Measurements from ENCODE around the gene PHKA2.

Gene PHKA2

DNA sequence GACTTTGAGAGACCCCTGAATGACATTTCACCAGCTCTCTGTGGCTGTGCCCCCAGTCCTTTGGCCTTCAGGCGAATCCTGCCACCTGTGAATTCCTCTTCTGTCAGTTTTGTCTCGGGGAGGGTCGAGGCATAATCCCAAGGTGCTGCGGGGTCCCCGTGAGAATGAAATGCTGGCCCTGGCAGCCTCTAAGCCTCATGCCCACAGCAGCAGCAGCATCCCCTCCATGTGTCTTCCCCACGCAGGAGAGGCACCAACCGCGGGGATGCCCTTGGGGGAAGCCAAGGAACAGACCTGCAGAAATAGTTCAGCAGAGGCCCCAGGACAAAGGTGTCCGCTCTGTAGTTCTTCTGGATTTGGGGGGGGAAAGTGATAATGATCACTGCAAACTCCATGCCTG, 104.8 kb downstream of the PHKA2 start:
- TF ChIP-seq CTCF (IDR thresholded peaks at IDR 0.05; ENCODE audit: control insufficient read depth, insufficient read depth, low read depth, low read length, missing control alignments) = no peak
- H3K4me3 ChIP-seq (ENCODE audit: control insufficient read depth, low read depth, low read length) = no peak overlapping the region
- DNase-seq (ENCODE audit: low read depth) = no peak

DNA sequence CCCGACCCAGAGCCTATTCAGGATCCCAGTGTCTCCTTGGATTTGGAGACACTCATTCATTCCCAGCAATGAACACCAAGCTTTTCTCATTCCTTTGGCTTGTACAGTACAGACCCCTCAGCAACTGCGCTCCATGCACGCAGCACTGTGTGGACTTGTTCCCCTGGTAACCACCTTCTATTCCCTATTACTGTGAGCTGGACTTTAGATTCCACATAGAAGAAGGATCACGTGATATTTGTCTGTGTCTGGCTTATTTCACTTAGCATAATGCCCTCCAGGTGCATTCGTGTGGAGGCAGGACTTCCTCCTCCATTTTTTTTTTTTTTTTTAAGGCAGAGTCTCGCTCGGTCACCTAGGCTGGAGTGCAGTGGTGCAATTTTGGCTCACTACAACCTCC, 106.4 kb downstream of the PHKA2 start:
- no peak for DNase-seq (ENCODE audit: low read depth)
- no peak for TF ChIP-seq CTCF (IDR thresholded peaks at IDR 0.05; ENCODE audit: control insufficient read depth, insufficient read depth, low read depth, low read length, missing control alignments)
- H3K4me3 ChIP-seq (ENCODE audit: control insufficient read depth, low read depth, low read length) = no peak overlapping the region

- DNase-seq (ENCODE audit: low read depth) = no peak
- no peak for TF ChIP-seq CTCF (IDR thresholded peaks at IDR 0.05; ENCODE audit: control insufficient read depth, insufficient read depth, low read depth, low read length, missing control alignments)
- H3K4me3 ChIP-seq (ENCODE audit: control insufficient read depth, low read depth, low read length) = no peak overlapping the region
These were observed 108.5 kb downstream of the PHKA2 start for GRCh38 chrX:18875256-18875878.

DNA sequence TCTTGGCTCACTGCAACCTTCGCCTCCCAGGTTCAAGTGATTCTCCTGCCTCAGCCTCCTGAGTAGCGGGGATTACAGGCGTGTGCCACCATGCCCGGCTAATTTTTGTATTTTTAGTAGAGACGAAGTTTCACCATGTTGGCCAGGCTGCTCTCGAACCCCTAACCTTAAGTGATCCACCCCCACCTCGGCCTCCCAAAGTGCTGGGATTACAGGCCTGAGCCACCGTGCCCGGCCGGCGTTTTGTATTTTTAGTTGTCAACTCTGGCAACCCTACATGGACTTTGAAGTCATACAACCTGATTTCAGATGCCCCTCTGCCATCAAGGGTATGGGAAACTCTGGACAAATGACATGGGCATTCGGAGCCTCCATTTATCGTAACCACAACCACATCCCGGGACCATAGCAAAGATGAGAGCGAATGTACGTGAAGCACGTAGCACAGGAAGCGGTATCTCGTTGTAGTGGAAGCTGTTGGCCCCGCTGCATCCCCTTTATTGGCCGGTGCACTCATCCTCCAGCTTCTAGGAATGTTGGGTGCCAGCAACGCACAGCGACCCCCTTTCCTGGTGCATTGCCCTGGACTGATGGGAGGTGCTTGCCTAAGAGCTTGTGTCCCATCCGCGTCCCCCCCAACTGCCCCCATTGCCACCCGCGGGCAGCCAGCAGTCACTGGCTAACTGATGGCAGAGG, 109.2 kb downstream of the PHKA2 start:
- DNase-seq (ENCODE audit: low read depth) = no peak
- TF ChIP-seq CTCF (IDR thresholded peaks at IDR 0.05; ENCODE audit: control insufficient read depth, insufficient read depth, low read depth, low read length, missing control alignments) = no peak
- no peak overlapping the region for H3K4me3 ChIP-seq (ENCODE audit: control insufficient read depth, low read depth, low read length)

GRCh38 chrX:18873836-18874235, 110.1 kb downstream of the PHKA2 start:
- no peak for TF ChIP-seq CTCF (IDR thresholded peaks at IDR 0.05; ENCODE audit: control insufficient read depth, insufficient read depth, low read depth, low read length, missing control alignments)
- no peak overlapping the region for H3K4me3 ChIP-seq (ENCODE audit: control insufficient read depth, low read depth, low read length)
- DNase-seq (ENCODE audit: low read depth) = no peak

- no peak for TF ChIP-seq CTCF (IDR thresholded peaks at IDR 0.05; ENCODE audit: control insufficient read depth, insufficient read depth, low read depth, low read length, missing control alignments)
- H3K4me3 ChIP-seq (ENCODE audit: control insufficient read depth, low read depth, low read length) = no peak overlapping the region
- peak; percentile 32 for DNase-seq (ENCODE audit: low read depth)
These were observed 110.6 kb downstream of the PHKA2 start for GRCh38 chrX:18873189-18873791.

Data from AG09309 (cell line).